Measurements from ENCODE around the gene TJP3. TPM values are rescaled to one million over a fixed set of nuclear protein-coding genes. Genes with fewer than 3 reads are reported as not detected.

The TJP3 gene
- total and polyA plus RNA-seq, 10 of the 15 experiments (the other 5 are each of a cell fraction or from before 2014, with no cell fraction given), result 0.04 to 1.2 (median 0.29) TPM; not detected in 6

DNA sequence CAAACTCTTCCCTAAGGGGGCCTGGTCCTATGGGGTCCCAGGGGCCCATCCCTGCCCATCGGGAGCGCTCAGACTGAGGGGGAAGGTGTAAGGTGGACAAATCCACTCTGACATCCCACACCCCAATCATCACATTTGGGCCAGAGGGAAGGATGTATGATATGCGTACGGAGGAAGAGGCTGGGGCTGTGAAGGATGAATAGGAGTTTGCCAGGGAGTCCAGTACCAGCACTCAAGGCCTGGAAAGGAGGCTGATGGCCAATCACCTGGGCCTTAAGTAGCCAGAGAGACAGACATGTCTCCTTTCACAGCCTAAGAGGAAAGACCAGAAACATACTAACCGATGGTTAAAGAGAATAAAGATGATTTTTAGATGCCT is 14.9 kb downstream of the TJP3 start:
- no peak for DNase-seq (ENCODE audit: low read depth, low spot score)
- Histone ChIP-seq H3K27ac (ENCODE audit: control insufficient read depth, insufficient read depth) (no peak overlapping the region), H3K36me3 (ENCODE audit: control insufficient read depth in 2 of 2, insufficient read depth in 2 of 2, low read length in 1 of 2) (no peaks in the 10 kb centered on the region), H4K20me1 (ENCODE audit: control insufficient read depth, insufficient read depth) (no peaks in the 10 kb centered on the region), H3K4me1 (ENCODE audit: control insufficient read depth, insufficient read depth, low read length) (no peaks in the 10 kb centered on the region), H3K4me3 (no peak overlapping the region), H3K9ac (ENCODE audit: control insufficient read depth, insufficient read depth, low read length) (no peak overlapping the region), H2AFZ (ENCODE audit: control insufficient read depth, low read depth, low read length) (no peak overlapping the region), H3K9me3 (replicated peaks; ENCODE audit: control insufficient read depth, insufficient read depth, low read length) (no peaks in the 10 kb centered on the region), H3K79me2 (ENCODE audit: control insufficient read depth, insufficient read depth, low read length) (no peaks in the 10 kb centered on the region), H3K4me2 (ENCODE audit: control insufficient read depth, insufficient read depth) (no peak overlapping the region), H3K27me3 (replicated peaks in 1 of 2; ENCODE audit: control insufficient read depth in 2 of 2, insufficient read depth in 2 of 2, low read length in 1 of 2) (peaks cover 1 to 3% of the 10 kb centered on the region in 2 experiments; a peak in 1 of 4 replicates)
- FAIRE-seq, result no peak
- in situ Hi-C loops (cut with MboI) (no loop called here), intact Hi-C loops (cut with micrococcal nuclease; ENCODE audit: unreplicated experiment) (no loop called here)
- POLR2A ChIA-PET, result no interaction called here
- no peak for ATAC-seq
- CTCF ChIA-PET, result no interaction called here
- 87% methylated on average over 5 of the region's 5 CpGs for WGBS (ENCODE audit: insufficient coverage, insufficient replicate concordance, low lambda C conversion rate, missing lambda C conversion rate)
- RAD21 ChIA-PET (ENCODE audit: unreplicated experiment), result interaction anchor here (0.7 kb wide), 1 partner anchor 306 kb away, joined by 3 read pairs; no protein-coding TSS in a partner anchor
- no TSS peak for BruUV-seq (replicated peaks)
- SMC1A ChIA-PET (ENCODE audit: uncharacterized antibody, unreplicated experiment), result no interaction called here
- TF ChIP-seq SMAD1 (IDR thresholded peaks at IDR 0.05; ENCODE audit: low read depth, partially characterized antibody) (no peak), FOXM1 (IDR thresholded peaks at IDR 0.05; ENCODE audit: low read depth, low read length) (no peak), SP1 (IDR thresholded peaks at IDR 0.05; ENCODE audit: low read depth, low read length) (no peak), IKZF1 (conservative IDR thresholded peaks at IDR 0.05) (no peak), TAF1 (IDR thresholded peaks at IDR 0.05; ENCODE audit: borderline replicate concordance, low read depth, low read length) (no peak)

GRCh38 chr19:3723883-3724282 is 15.7 kb downstream of the TJP3 start:
- Histone ChIP-seq H3K36me3 (ENCODE audit: control insufficient read depth in 2 of 2, insufficient read depth in 2 of 2, low read length in 1 of 2) (no peaks in the 10 kb centered on the region), H4K20me1 (ENCODE audit: control insufficient read depth, insufficient read depth) (no peaks in the 10 kb centered on the region), H3K9ac (ENCODE audit: control insufficient read depth, insufficient read depth, low read length) (no peak overlapping the region), H3K27me3 (replicated peaks in 1 of 2; ENCODE audit: control insufficient read depth in 2 of 2, insufficient read depth in 2 of 2, low read length in 1 of 2) (peaks cover 1 to 3% of the 10 kb centered on the region in 2 experiments; a peak in 1 of 4 replicates), H2AFZ (ENCODE audit: control insufficient read depth, low read depth, low read length) (no peak overlapping the region), H3K9me3 (replicated peaks; ENCODE audit: control insufficient read depth, insufficient read depth, low read length) (no peaks in the 10 kb centered on the region), H3K4me2 (ENCODE audit: control insufficient read depth, insufficient read depth) (no peak overlapping the region), H3K79me2 (ENCODE audit: control insufficient read depth, insufficient read depth, low read length) (no peaks in the 10 kb centered on the region), H3K27ac (ENCODE audit: control insufficient read depth, insufficient read depth) (no peak overlapping the region), H3K4me1 (ENCODE audit: control insufficient read depth, insufficient read depth, low read length) (no peaks in the 10 kb centered on the region), H3K4me3 (no peak overlapping the region)
- intact Hi-C loops (cut with micrococcal nuclease; ENCODE audit: unreplicated experiment), result no loop called here
- no TSS peak for BruUV-seq (replicated peaks)
- no peak for ATAC-seq
- no peak for FAIRE-seq
- RAD21 ChIA-PET (ENCODE audit: unreplicated experiment), result no interaction called here
- no peak for DNase-seq (ENCODE audit: low read depth, low spot score)
- CTCF ChIA-PET, result no interaction called here
- SMC1A ChIA-PET (ENCODE audit: uncharacterized antibody, unreplicated experiment), result no interaction called here
- WGBS (ENCODE audit: insufficient coverage, insufficient replicate concordance, low lambda C conversion rate, missing lambda C conversion rate), result 64% methylated on average over 8 of the region's 8 CpGs
- in situ Hi-C loops (cut with MboI), result no loop called here
- POLR2A ChIA-PET, result no interaction called here
- TF ChIP-seq, protein P1, sequence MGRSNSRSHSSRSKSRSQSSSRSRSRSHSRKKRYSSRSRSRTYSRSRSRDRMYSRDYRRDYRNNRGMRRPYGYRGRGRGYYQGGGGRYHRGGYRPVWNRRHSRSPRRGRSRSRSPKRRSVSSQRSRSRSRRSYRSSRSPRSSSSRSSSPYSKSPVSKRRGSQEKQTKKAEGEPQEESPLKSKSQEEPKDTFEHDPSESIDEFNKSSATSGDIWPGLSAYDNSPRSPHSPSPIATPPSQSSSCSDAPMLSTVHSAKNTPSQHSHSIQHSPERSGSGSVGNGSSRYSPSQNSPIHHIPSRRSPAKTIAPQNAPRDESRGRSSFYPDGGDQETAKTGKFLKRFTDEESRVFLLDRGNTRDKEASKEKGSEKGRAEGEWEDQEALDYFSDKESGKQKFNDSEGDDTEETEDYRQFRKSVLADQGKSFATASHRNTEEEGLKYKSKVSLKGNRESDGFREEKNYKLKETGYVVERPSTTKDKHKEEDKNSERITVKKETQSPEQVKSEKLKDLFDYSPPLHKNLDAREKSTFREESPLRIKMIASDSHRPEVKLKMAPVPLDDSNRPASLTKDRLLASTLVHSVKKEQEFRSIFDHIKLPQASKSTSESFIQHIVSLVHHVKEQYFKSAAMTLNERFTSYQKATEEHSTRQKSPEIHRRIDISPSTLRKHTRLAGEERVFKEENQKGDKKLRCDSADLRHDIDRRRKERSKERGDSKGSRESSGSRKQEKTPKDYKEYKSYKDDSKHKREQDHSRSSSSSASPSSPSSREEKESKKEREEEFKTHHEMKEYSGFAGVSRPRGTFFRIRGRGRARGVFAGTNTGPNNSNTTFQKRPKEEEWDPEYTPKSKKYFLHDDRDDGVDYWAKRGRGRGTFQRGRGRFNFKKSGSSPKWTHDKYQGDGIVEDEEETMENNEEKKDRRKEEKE (IDR thresholded peaks at IDR 0.05), result no peak
- TF ChIP-seq MEF2B (IDR thresholded peaks at IDR 0.05; ENCODE audit: partially characterized antibody, poor library complexity, severe bottlenecking) (no peak), CHD1 (IDR thresholded peaks at IDR 0.05; ENCODE audit: low read depth, low read length) (no peak), GABPA (IDR thresholded peaks at IDR 0.05; ENCODE audit: low read depth) (no peak), BCL3 (IDR thresholded peaks at IDR 0.05; ENCODE audit: borderline replicate concordance, insufficient read depth, low read depth, low read length, poor library complexity, severe bottlenecking) (no peak), KLF5 (IDR thresholded peaks at IDR 0.05; ENCODE audit: partially characterized antibody) (no peak), MYB (IDR thresholded peaks at IDR 0.05; ENCODE audit: borderline replicate concordance, low read depth, low read length) (no peak), CEBPB (IDR thresholded peaks at IDR 0.05; ENCODE audit: borderline replicate concordance in 1 of 2, low read depth in 2 of 2, low read length in 2 of 2) (no peak), SMARCA5 (IDR thresholded peaks at IDR 0.05) (no peak), KAT2A (conservative IDR thresholded peaks at IDR 0.05; ENCODE audit: control insufficient read depth, low read depth, low read length) (no peak), ESRRA (IDR thresholded peaks at IDR 0.05; ENCODE audit: low read length) (no peak)

All from GM12878 (cell line).